Gastrocnemius medialis (tissue), 4 donors: ENCODE results near the gene SGIP1.
"Not testable (repeated sequence)": the region's sequence is repeated elsewhere in the genome, so short reads cannot be mapped to it uniquely, and the experiment has no call there.

Source experiments
- CTCF ChIP-seq, 5 experiments: fragments of 450-650 bp in 3 of 5; fragments of 200-600 bp in 2 of 5; sonication (generic) in 2 of 5; IDR thresholded peaks in 4 of 5; conservative IDR thresholded peaks in 1 of 5; 1 replicate in 4 of 5; 2 replicates in 1 of 5; pipeline ENCODE4 v1.5.1; 2016 to 2019; ENCODE audit warnings: antibody characterized with exemption in 5 of 5, mild to moderate bottlenecking in 3 of 5, moderate library complexity in 3 of 5
- POLR2A ChIP-seq, 2 donors: fragments of 450-650 bp; IDR thresholded peaks; one replicate each; pipeline ENCODE4 v1.6.1; 2017; ENCODE audit warnings: antibody characterized with exemption in 2 of 2, mild to moderate bottlenecking in 2 of 2, moderate library complexity in 2 of 2

- not testable (repeated sequence) for TF ChIP-seq POLR2A (IDR thresholded peaks at IDR 0.05); CTCF (IDR thresholded peaks at IDR 0.05 in 4 of 5, conservative IDR thresholded peaks at IDR 0.05 in 1 of 5)
Measured at GRCh38 chr1:66592106-66592507, 58.2 kb downstream of the SGIP1 start.
